Aorta (tissue), 5 donors: Measurements from ENCODE around the gene SSX4B. TPM values are rescaled to one million over a fixed set of nuclear protein-coding genes. Genes with fewer than 3 reads are reported as not detected.
"Not testable (repeated sequence)": the region's sequence is repeated elsewhere in the genome, so short reads cannot be mapped to it uniquely, and the experiment has no call there.

ENCODE experiments used
- ATAC-seq: fragments of 200-7000 bp; cut with Tn5 transposase; one replicate; pipeline ENCODE4 v1.9.1; 2022; ENCODE audit warnings: moderate library complexity; ENCODE audit not compliant: low FRiP score
- DNase-seq, 2 donors: peaks; one replicate each; pipeline ENCODE4 v3.0.0-alpha.2; 2020
- H3K27ac ChIP-seq, 2 donors: one replicate each; pipeline ENCODE4 v1.5.1; 2013; ENCODE audit warnings: low read length in 2 of 2, mild to moderate bottlenecking in 2 of 2, moderate library complexity in 2 of 2, control low read depth in 1 of 2, inconsistent platforms in 1 of 2, low read depth in 1 of 2
- H3K27me3 ChIP-seq, 2 donors: one replicate each; pipeline ENCODE4 v1.6.1; 2013; ENCODE audit warnings: control low read depth in 1 of 2, low read length in 1 of 2, mild to moderate bottlenecking in 1 of 2, moderate library complexity in 1 of 2; ENCODE audit not compliant: insufficient read depth in 2 of 2, control insufficient read depth in 1 of 2
- H3K36me3 ChIP-seq, 2 donors: one replicate each; pipeline ENCODE4 v1.6.1; 2013; ENCODE audit warnings: control low read depth in 1 of 2, low read length in 1 of 2, mild to moderate bottlenecking in 1 of 2; ENCODE audit not compliant: insufficient read depth in 2 of 2, control insufficient read depth in 1 of 2
- H3K4me1 ChIP-seq, 2 donors: one replicate each; pipeline ENCODE4 v1.6.1; 2013; ENCODE audit warnings: low read length in 2 of 2, control low read depth in 1 of 2, mild to moderate bottlenecking in 1 of 2, moderate library complexity in 1 of 2; ENCODE audit not compliant: insufficient read depth in 2 of 2, control insufficient read depth in 1 of 2
- H3K4me3 ChIP-seq, 2 donors: one replicate each; pipeline ENCODE4 v1.5.1; 2013; ENCODE audit warnings: low read length in 2 of 2, control low read depth in 1 of 2, mild to moderate bottlenecking in 1 of 2
- H3K9me3 ChIP-seq: one replicate; pipeline ENCODE4 v1.6.1; 2013; ENCODE audit warnings: mild to moderate bottlenecking, low read length; ENCODE audit not compliant: control insufficient read depth
- WGBS, 2 donors: extraction: QIAGEN DNeasy Blood & Tissue Kit; methylation state at CpG; one replicate each; pipeline ENCODE4 v1.1.7; 2013; 5-methylcytosine and 5-hydroxymethylcytosine counted together
- intact Hi-C, 2 donors: fragments of 100-400 bp; cut with DNase I; formaldehyde crosslinking; loops; one replicate each; pipeline versions ENCODE4 v1.14.2 to v1.15.0; 2022
- polyA plus RNA-seq, 2 donors: library from polyadenylated mRNA; stranded (reverse); fragments of 200-250 nt; gene quantifications; one replicate each; pipeline ENCODE4 v1.2.3, GENCODE V29; 2013
- total RNA-seq, 2 donors: library from RNA; stranded (reverse); fragmentation: NEBNext Ultra II Directional; extraction: Animal tissue kit (Norgen Biotek cat#: 25700); gene quantifications; one replicate each; pipeline ENCODE4 v1.2.1, GENCODE V29; 2021
- donor health status: healthy with polysubstance abuse.
- donor health status: Bipolar disorder and iron deficiency.
- donor health status: DM: no; HTN: no; CAD: no.
- donor health status: DM: no; HTN: no; CAD: no.
- donor health status: DM: yes; HTN: yes; CAD: no.

The SSX4B gene
- total and polyA plus RNA-seq, 4 donors, result not detected

- intact Hi-C loops, ATAC-seq, H3K9me3 ChIP-seq, DNase-seq, H3K36me3 ChIP-seq, H3K4me1 ChIP-seq, H3K27me3 ChIP-seq, H3K4me3 ChIP-seq, H3K27ac ChIP-seq: not testable (repeated sequence)
- WGBS, 2 donors, result 82% methylated on average over 13 of the region's 13 CpGs
Observed at GRCh38 chrX:48433713-48434112, 22.0 kb upstream of the SSX4B start.

GRCh38 chrX:48430166-48430565 lies 18.4 kb upstream of the SSX4B start:
- intact Hi-C loops, H3K9me3 ChIP-seq, H3K4me1 ChIP-seq, DNase-seq, H3K4me3 ChIP-seq, H3K27me3 ChIP-seq, ATAC-seq, H3K36me3 ChIP-seq, H3K27ac ChIP-seq: not testable (repeated sequence)
- 62 to 66% methylated on average over 4 of the region's 4 CpGs for WGBS, 2 donors

DNA sequence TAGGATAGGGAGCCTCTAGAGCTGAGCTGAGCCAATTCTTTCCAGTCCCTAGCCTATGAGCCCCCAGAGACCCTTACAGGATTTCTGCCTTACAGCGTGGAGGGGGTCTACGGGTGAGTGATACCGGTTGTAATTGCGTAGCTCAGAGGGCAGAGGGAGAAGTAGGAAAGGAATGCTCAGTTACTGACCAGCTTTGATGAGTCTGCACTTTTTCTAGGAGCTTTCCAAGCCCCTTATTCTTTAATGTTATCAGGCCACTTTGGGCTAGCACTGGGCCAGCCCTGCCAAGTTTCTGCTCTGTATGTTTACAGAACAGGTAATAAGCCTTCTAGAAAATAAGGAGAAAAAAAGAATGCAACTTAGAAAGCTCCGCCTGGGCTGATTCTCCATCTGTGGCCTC lies 17.8 kb upstream of the SSX4B start:
- H3K36me3 ChIP-seq, intact Hi-C loops, H3K9me3 ChIP-seq, H3K4me3 ChIP-seq, H3K4me1 ChIP-seq, ATAC-seq, DNase-seq, H3K27me3 ChIP-seq, H3K27ac ChIP-seq: not testable (repeated sequence)
- 24 to 34% methylated on average over 5 of the region's 5 CpGs for WGBS, 2 donors

- ATAC-seq, DNase-seq, H3K27me3 ChIP-seq, H3K27ac ChIP-seq, H3K36me3 ChIP-seq, H3K9me3 ChIP-seq, H3K4me1 ChIP-seq, H3K4me3 ChIP-seq, intact Hi-C loops: not testable (repeated sequence)
- WGBS, 2 donors, result no CpG with 5 or more reads among the region's 12 CpGs
Observed at GRCh38 chrX:48427027-48427716, 15.4 kb upstream of the SSX4B start.

- ATAC-seq, H3K9me3 ChIP-seq, H3K36me3 ChIP-seq, H3K4me3 ChIP-seq, H3K27ac ChIP-seq, H3K4me1 ChIP-seq, DNase-seq, intact Hi-C loops, H3K27me3 ChIP-seq: not testable (repeated sequence)
- WGBS, 2 donors, result 23 to 35% methylated on average over 1 of the region's 1 CpG
Observed at GRCh38 chrX:48397825-48398224, 13.9 kb downstream of the SSX4B start.

GRCh38 chrX:48396931-48397330 lies 14.8 kb downstream of the SSX4B start:
- H3K27me3 ChIP-seq, ATAC-seq, H3K4me1 ChIP-seq, H3K9me3 ChIP-seq, intact Hi-C loops, H3K36me3 ChIP-seq, H3K27ac ChIP-seq, DNase-seq, H3K4me3 ChIP-seq: not testable (repeated sequence)
- WGBS, 2 donors, result 75 to 83% methylated on average over 1 of the region's 2 CpGs

DNA sequence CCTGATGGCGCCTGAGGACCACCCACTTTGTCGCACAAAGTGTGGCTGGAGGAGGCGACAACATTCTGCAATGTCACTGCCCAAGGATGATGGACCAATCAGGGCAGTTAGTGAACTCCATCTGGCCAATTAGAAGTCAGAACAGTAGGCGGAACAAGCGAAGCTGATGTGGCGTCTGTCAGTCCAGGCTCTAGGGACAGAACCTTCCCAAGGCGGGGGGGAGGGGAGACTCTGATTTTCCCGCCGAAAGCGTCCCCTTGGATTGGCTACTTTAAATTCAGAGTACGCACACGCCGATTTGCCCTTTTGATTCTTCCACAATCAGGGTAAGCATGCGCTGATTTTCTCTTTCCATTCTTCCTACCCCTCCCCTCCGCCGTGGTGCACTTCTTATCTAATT lies 28.5 kb downstream of the SSX4B start, which contains the start of gene SSX4:
TSS of gene SSX4 (plus strand) at position 301 of the 400 bp plus-strand sequence. CDS start 515 bp downstream, outside the sequence.
- ATAC-seq, H3K36me3 ChIP-seq, intact Hi-C loops, H3K27me3 ChIP-seq, H3K27ac ChIP-seq, H3K4me3 ChIP-seq, H3K4me1 ChIP-seq, DNase-seq, H3K9me3 ChIP-seq: not testable (repeated sequence)
- no CpG with 5 or more reads among the region's 16 CpGs for WGBS, 2 donors

- intact Hi-C loops, H3K27me3 ChIP-seq, H3K4me3 ChIP-seq, H3K27ac ChIP-seq, ATAC-seq, H3K36me3 ChIP-seq, H3K9me3 ChIP-seq, DNase-seq, H3K4me1 ChIP-seq: not testable (repeated sequence)
- no CpG with 5 or more reads among the region's 8 CpGs for WGBS, 2 donors
Observed at GRCh38 chrX:48370408-48370807, 41.4 kb downstream of the SSX4B start.

GRCh38 chrX:48367717-48368408 lies 43.9 kb downstream of the SSX4B start:
- H3K4me1 ChIP-seq, H3K36me3 ChIP-seq, ATAC-seq, H3K27me3 ChIP-seq, H3K27ac ChIP-seq, H3K9me3 ChIP-seq, DNase-seq, intact Hi-C loops, H3K4me3 ChIP-seq: not testable (repeated sequence)
- no CpG with 5 or more reads among the region's 12 CpGs for WGBS, 2 donors
